ENCODE results near the gene PLEKHO1. TPM values are rescaled to one million over a fixed set of nuclear protein-coding genes. Genes with fewer than 3 reads are reported as not detected.
"Not testable (repeated sequence)": the region's sequence is repeated elsewhere in the genome, so short reads cannot be mapped to it uniquely, and the experiment has no call there.

The PLEKHO1 gene
- total RNA-seq, 5 donors from 2014 or later (not counting 1 experiment from before 2014, with no cell fraction given) = 68.9 to 183 (median 154) TPM

DNA sequence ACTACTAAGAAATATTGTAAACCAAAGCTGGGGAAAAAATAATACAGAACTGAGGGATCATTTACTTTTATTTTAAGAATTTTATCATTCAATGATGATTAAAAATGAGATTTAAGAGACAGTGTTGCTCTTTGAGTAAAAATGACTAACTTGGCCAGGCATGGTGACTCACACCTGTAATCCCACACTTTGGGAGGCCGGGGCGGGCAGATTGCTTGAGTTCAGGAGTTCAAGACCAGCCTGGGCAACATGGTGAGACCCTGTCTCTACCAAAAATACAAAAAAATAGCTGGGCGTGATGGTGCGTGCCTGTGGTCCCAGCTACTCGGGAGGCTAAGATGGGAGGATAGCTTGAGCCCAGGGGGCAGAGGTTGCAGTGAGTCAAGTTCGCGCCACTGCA, 21.8 kb upstream of the PLEKHO1 start:
- POLR2A ChIA-PET = interaction anchor here in 1 of 2 donors (0.6 kb wide), 1 partner anchor 33 kb away, joined by 3 read pairs; no protein-coding TSS in a partner anchor
- Histone ChIP-seq H3K36me3 (ENCODE audit: control insufficient read depth in 2 of 2, extremely low read depth in 1 of 2, insufficient read depth in 1 of 2, low read length in 1 of 2) (no peaks in the 10 kb centered on the region), H3K4me3 (ENCODE audit: control insufficient read depth in 1 of 2, extremely low read depth in 1 of 2, low read length in 1 of 2) (no peak overlapping the region), H3K27me3 (replicated peaks in 1 of 2; ENCODE audit: control insufficient read depth in 2 of 2, extremely low read depth in 1 of 2, insufficient read depth in 2 of 2, low read length in 1 of 2) (no peaks in the 10 kb centered on the region), H3K27ac (ENCODE audit: low read length) (no peak overlapping the region), H3K9me3 (no peaks in the 10 kb centered on the region), H3K4me1 (ENCODE audit: control insufficient read depth in 1 of 2, extremely low read depth in 1 of 2, insufficient read depth in 2 of 2, low read length in 2 of 2) (no peaks in the 10 kb centered on the region)
- no peak overlapping the region for H3K4me3 Mint-ChIP-seq
- DNase-seq (no peak), ATAC-seq (replicated peaks in 1 of 4) (no peak)
- 93% methylated on average over 3 of the region's 7 CpGs for WGBS (ENCODE audit: insufficient coverage)
- H3K27ac Mint-ChIP-seq = no peak overlapping the region
- no peaks in the 10 kb centered on the region for H3K27me3 Mint-ChIP-seq
- H3K9me3 Mint-ChIP-seq = peaks cover 0 to 2% (median 0%) of the 10 kb centered on the region in 3 donors
- H3K4me1 Mint-ChIP-seq = peaks cover 6 to 11% (median 6%) of the 10 kb centered on the region in 3 donors
- peaks cover 14% of the 10 kb centered on the region for H3K36me3 Mint-ChIP-seq
- CTCF ChIA-PET = interaction anchor here in 1 of 2 donors (1.7 kb wide), 1 partner anchor 23 kb away, joined by 5 read pairs; no protein-coding TSS in a partner anchor

DNA sequence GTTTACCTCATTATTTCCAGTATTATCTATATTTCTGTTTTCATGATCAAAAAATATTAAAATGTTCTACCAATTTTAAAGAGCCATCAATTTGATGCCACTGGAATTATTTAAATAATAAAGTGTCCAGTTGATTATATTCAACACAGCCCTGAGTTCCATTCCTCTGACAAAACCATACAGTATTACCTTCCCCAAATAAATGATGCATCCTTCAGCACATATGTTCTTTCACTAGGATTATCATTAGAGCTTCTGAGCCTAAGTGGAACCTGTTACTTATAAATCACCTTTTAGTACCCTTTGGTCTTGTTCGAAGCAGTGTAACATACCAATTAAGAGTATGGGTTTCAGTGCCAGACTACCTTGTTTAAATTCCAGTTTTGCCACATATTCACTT, 17.3 kb upstream of the PLEKHO1 start:
- H3K27ac ChIP-seq (ENCODE audit: low read length) = no peak overlapping the region
- H3K9me3 Mint-ChIP-seq = no peaks in the 10 kb centered on the region
- H3K27me3 Mint-ChIP-seq = no peaks in the 10 kb centered on the region
- no peak for ATAC-seq (replicated peaks in 1 of 4)
- WGBS (ENCODE audit: insufficient coverage) = no CpG with 5 or more reads among the region's 1 CpG
- H3K36me3 ChIP-seq (ENCODE audit: control insufficient read depth in 2 of 2, extremely low read depth in 1 of 2, insufficient read depth in 1 of 2, low read length in 1 of 2) = no peaks in the 10 kb centered on the region
- POLR2A ChIA-PET = interaction anchor here in 1 of 2 donors (0.5 to 0.6 kb wide), 3 partner anchors 114 to 413 kb away, joined by 3 to 14 read pairs (median 3); no protein-coding TSS in a partner anchor
- H3K4me3 Mint-ChIP-seq = no peak overlapping the region
- no peaks in the 10 kb centered on the region for H3K4me1 ChIP-seq (ENCODE audit: control insufficient read depth in 1 of 2, extremely low read depth in 1 of 2, insufficient read depth in 2 of 2, low read length in 2 of 2)
- no peak overlapping the region for H3K4me3 ChIP-seq (ENCODE audit: control insufficient read depth in 1 of 2, extremely low read depth in 1 of 2, low read length in 1 of 2)
- H3K36me3 Mint-ChIP-seq = peaks cover 22% of the 10 kb centered on the region
- H3K27me3 ChIP-seq (replicated peaks in 1 of 2; ENCODE audit: control insufficient read depth in 2 of 2, extremely low read depth in 1 of 2, insufficient read depth in 2 of 2, low read length in 1 of 2) = no peaks in the 10 kb centered on the region
- H3K9me3 ChIP-seq = no peaks in the 10 kb centered on the region
- peaks cover 3 to 7% (median 6%) of the 10 kb centered on the region in 3 donors for H3K4me1 Mint-ChIP-seq
- DNase-seq = no peak
- no peak overlapping the region for H3K27ac Mint-ChIP-seq
- CTCF ChIA-PET = no interaction called here

DNA sequence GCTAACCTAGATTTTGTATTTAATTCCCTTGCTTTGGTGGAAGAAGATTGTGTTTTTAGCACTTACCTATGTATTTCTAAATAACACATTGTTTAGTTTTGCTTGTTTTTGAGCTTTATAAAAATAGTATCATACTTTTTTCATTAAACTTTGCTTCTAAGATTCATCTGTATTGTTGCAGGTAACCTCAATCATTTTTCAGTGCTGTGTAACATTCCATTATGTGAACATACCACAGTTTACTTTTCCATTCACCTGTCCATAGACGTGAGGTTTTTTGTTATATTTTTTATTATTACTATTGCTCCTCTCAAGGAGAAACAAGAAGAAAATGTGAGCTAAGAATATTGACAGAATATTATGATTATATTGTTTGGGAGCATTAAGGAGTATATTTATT, 15.2 kb upstream of the PLEKHO1 start:
- Mint-ChIP-seq H3K36me3 (peaks cover 21% of the 10 kb centered on the region), H3K9me3 (no peaks in the 10 kb centered on the region), H3K27ac (no peak overlapping the region), H3K4me3 (no peak overlapping the region), H3K4me1 (peaks cover 0 to 7% (median 6%) of the 10 kb centered on the region in 3 donors), H3K27me3 (no peaks in the 10 kb centered on the region)
- H3K4me1 ChIP-seq (ENCODE audit: control insufficient read depth in 1 of 2, extremely low read depth in 1 of 2, insufficient read depth in 2 of 2, low read length in 2 of 2) = no peaks in the 10 kb centered on the region
- no peaks in the 10 kb centered on the region for H3K9me3 ChIP-seq
- H3K27me3 ChIP-seq (replicated peaks in 1 of 2; ENCODE audit: control insufficient read depth in 2 of 2, extremely low read depth in 1 of 2, insufficient read depth in 2 of 2, low read length in 1 of 2) = no peaks in the 10 kb centered on the region
- H3K4me3 ChIP-seq (ENCODE audit: control insufficient read depth in 1 of 2, extremely low read depth in 1 of 2, low read length in 1 of 2) = no peak overlapping the region
- DNase-seq (no peak), ATAC-seq (replicated peaks in 1 of 4) (no peak)
- ChIA-PET CTCF (no interaction called here), POLR2A (no interaction called here)
- peaks cover 0 to 4% of the 10 kb centered on the region in 2 donors for H3K36me3 ChIP-seq (ENCODE audit: control insufficient read depth in 2 of 2, extremely low read depth in 1 of 2, insufficient read depth in 1 of 2, low read length in 1 of 2)
- WGBS (ENCODE audit: insufficient coverage) = no CpG with 5 or more reads among the region's 1 CpG
- H3K27ac ChIP-seq (ENCODE audit: low read length) = no peak overlapping the region

DNA sequence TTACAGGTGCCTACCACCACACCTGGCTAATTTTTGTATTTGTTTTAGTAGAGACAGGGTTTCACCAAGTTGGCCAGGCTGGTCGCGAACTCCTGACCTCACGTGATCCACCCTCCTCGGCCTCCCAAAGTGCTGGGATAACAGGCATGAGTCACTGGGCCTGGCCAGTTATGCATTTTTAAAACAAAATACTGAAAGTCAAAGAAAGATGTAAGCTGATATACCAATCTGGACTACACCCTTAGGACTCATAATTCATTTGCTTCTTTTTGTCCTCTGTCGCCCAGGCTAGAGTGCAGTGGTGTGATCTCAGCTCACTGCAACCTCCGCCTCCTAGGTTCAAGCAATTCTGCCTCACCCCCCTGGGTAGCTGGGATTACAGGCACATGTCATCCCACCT, 14.3 kb upstream of the PLEKHO1 start:
- H3K4me3 ChIP-seq (ENCODE audit: control insufficient read depth in 1 of 2, extremely low read depth in 1 of 2, low read length in 1 of 2); H3K27me3 Mint-ChIP-seq; CTCF ChIA-PET; H3K9me3 ChIP-seq; H3K27me3 ChIP-seq (replicated peaks in 1 of 2; ENCODE audit: control insufficient read depth in 2 of 2, extremely low read depth in 1 of 2, insufficient read depth in 2 of 2, low read length in 1 of 2); H3K36me3 ChIP-seq (ENCODE audit: control insufficient read depth in 2 of 2, extremely low read depth in 1 of 2, insufficient read depth in 1 of 2, low read length in 1 of 2); H3K4me1 ChIP-seq (ENCODE audit: control insufficient read depth in 1 of 2, extremely low read depth in 1 of 2, insufficient read depth in 2 of 2, low read length in 2 of 2); DNase-seq; ATAC-seq (replicated peaks in 1 of 4); POLR2A ChIA-PET; H3K4me1 Mint-ChIP-seq; H3K4me3 Mint-ChIP-seq; H3K9me3 Mint-ChIP-seq; H3K27ac Mint-ChIP-seq; H3K27ac ChIP-seq (ENCODE audit: low read length): not testable (repeated sequence)
- peaks cover 21% of the 10 kb centered on the region for H3K36me3 Mint-ChIP-seq
- no CpG with 5 or more reads among the region's 6 CpGs for WGBS (ENCODE audit: insufficient coverage)

DNA sequence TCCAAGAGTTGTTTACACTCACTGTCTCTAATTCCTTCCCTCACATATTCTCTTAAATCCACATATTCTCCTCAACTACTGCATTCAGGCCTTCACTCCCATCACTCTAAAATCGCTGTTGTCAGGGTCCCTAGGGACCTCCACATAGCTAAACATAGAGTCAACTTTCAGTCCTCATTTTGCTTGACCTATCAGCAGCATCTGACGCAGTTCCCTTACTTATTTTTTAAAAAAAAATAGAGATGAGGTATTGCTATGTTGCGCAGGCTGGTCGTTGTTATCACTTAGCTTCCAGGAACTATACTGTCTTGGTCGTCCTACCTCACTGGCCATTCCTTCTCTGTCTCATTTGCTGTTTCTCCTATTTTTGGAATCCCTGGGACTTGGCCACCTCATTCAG, 11.7 kb upstream of the PLEKHO1 start:
- H3K4me3 Mint-ChIP-seq = no peak overlapping the region
- Histone ChIP-seq H3K9me3 (no peaks in the 10 kb centered on the region), H3K4me3 (ENCODE audit: control insufficient read depth in 1 of 2, extremely low read depth in 1 of 2, low read length in 1 of 2) (no peak overlapping the region), H3K36me3 (ENCODE audit: control insufficient read depth in 2 of 2, extremely low read depth in 1 of 2, insufficient read depth in 1 of 2, low read length in 1 of 2) (peaks cover 0 to 4% of the 10 kb centered on the region in 2 donors), H3K27ac (ENCODE audit: low read length) (no peak overlapping the region), H3K27me3 (replicated peaks in 1 of 2; ENCODE audit: control insufficient read depth in 2 of 2, extremely low read depth in 1 of 2, insufficient read depth in 2 of 2, low read length in 1 of 2) (no peaks in the 10 kb centered on the region), H3K4me1 (ENCODE audit: control insufficient read depth in 1 of 2, extremely low read depth in 1 of 2, insufficient read depth in 2 of 2, low read length in 2 of 2) (no peaks in the 10 kb centered on the region)
- 100% methylated on average over 1 of the region's 5 CpGs for WGBS (ENCODE audit: insufficient coverage)
- POLR2A ChIA-PET = interaction anchor here in 1 of 2 donors (0.6 kb wide), 1 partner anchor 49 kb away, joined by 12 read pairs; no protein-coding TSS in a partner anchor
- ATAC-seq (replicated peaks in 1 of 4) (no peak), DNase-seq (no peak)
- H3K9me3 Mint-ChIP-seq = no peaks in the 10 kb centered on the region
- CTCF ChIA-PET = no interaction called here
- no peaks in the 10 kb centered on the region for H3K27me3 Mint-ChIP-seq
- peaks cover 0 to 5% (median 0%) of the 10 kb centered on the region in 3 donors for H3K4me1 Mint-ChIP-seq
- H3K27ac Mint-ChIP-seq = no peak overlapping the region
- H3K36me3 Mint-ChIP-seq = peaks cover 12% of the 10 kb centered on the region

DNA sequence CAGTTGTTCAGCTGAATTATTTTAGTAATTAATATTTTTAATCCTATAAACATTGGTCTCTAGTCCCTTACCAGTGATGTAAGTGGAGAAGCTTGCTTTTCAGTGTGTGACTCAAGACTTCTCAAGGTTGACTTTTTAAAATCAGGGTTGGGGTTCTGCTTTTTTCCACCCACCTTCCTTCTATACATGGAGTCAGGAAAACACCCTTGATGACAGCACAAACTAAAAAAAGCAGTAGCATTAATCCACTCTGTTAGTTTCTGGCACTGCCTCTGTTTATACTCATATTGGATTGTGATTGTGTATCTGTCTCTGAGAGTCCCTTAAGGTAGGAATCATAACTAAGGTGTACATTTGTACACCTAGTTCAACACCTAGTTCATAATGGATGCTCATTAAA, 8.3 kb upstream of the PLEKHO1 start:
- H3K9me3 ChIP-seq = no peaks in the 10 kb centered on the region
- CTCF ChIA-PET = interaction anchor here in 1 of 2 donors (0.6 to 1.2 kb wide), 2 partner anchors 32 to 64 kb away, joined by 3 read pairs; no protein-coding TSS in a partner anchor

More for the DNA sequence above, 8.3 kb upstream of the PLEKHO1 start:
- Histone ChIP-seq H3K36me3 (ENCODE audit: control insufficient read depth in 2 of 2, extremely low read depth in 1 of 2, insufficient read depth in 1 of 2, low read length in 1 of 2) (peaks cover 0 to 4% of the 10 kb centered on the region in 2 donors), H3K4me1 (ENCODE audit: control insufficient read depth in 1 of 2, extremely low read depth in 1 of 2, insufficient read depth in 2 of 2, low read length in 2 of 2) (peaks cover 4% of the 10 kb centered on the region in 2 experiments), H3K4me3 (ENCODE audit: control insufficient read depth in 1 of 2, extremely low read depth in 1 of 2, low read length in 1 of 2) (no peak overlapping the region), H3K27me3 (replicated peaks in 1 of 2; ENCODE audit: control insufficient read depth in 2 of 2, extremely low read depth in 1 of 2, insufficient read depth in 2 of 2, low read length in 1 of 2) (no peaks in the 10 kb centered on the region), H3K27ac (ENCODE audit: low read length) (no peak overlapping the region)
- Mint-ChIP-seq H3K9me3 (no peaks in the 10 kb centered on the region), H3K4me3 (no peak overlapping the region), H3K4me1 (peaks cover 16 to 25% (median 22%) of the 10 kb centered on the region in 3 donors), H3K27ac (peak overlapping the region; percentile 23 to 29), H3K27me3 (no peaks in the 10 kb centered on the region), H3K36me3 (peaks cover 5% of the 10 kb centered on the region)
- POLR2A ChIA-PET = no interaction called here
- ATAC-seq (replicated peaks in 1 of 4) = no peak
- DNase-seq = no peak

Measured in T-cell (primary cell).